Hematopoietic multipotent progenitor cell (in vitro differentiated cells): ENCODE measurements around the gene RAPGEF5. TPM values are rescaled to one million over a fixed set of nuclear protein-coding genes. Genes with fewer than 3 reads are reported as not detected.

ENCODE experiments used
- DNase-seq, 3 donors: peaks; one replicate each; pipeline ENCODE4 v3.0.0-alpha.2; 2011 to 2015; ENCODE audit warnings: low read depth in 2 of 3, low spot score in 2 of 3
- total RNA-seq: library from RNA; depleted of rRNA; stranded (reverse); fragments of >200 nt; gene quantifications from one replicate; pipeline ENCODE4 v1.2.3, GENCODE V29; 2012

RAPGEF5 gene
- total RNA-seq, 1 donor = 0.27 TPM

DNA sequence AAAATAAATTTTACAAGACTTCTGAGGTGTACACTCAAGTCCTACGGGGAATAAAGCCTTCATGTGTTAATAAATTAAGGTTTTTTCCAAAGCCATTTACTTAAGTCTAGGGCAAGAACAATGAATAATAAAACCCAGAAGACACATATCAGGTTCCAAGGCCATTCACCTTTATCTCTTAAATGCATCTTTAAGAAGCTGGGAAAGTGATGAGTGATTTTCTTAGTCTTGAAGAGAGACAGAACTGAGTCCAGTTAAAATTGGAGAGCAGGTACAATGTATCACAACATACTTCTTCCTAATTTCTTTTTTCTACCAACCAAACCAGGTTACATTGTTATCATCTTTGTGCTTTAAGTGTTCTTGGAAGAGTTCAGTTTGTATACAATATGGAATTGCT is 189.5 kb downstream of the RAPGEF5 start:
- DNase-seq = no peak

DNA sequence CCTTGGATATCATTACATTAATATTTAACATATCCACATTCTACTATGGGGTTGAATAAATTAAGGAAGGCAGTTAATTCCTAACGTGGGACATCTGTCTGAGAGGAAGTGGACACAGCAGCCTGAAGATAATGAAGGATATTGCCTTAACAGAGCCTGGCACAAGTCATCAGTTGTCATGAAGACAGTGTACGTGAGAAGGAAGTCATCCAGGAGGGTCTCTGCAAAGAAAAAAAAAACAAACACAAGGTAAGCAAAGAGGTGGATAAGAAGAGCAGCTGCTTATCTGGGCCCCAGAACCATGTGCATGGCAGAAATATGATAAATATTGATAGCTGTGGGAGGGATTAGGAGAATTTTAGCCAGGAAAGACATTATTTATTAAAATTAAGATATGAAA is 190.0 kb downstream of the RAPGEF5 start:
- DNase-seq = no peak

DNA sequence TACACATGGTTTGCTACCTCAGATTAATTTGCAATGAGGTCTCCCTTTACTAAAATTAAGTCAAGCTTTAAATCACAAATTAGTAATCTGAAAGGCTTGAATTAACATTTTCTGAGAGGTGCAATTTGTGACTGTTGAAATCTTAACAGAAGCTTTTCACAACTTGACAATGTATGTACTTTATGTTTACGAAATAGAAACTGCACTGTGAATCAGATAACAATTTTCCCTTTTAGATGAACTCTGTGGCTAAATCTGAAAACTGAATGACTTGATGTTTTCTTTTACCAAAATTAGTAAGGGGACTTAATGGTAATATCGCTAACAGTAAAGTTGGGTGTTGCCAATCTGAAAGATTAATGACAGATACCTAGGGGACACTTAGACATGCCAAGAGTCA is 197.6 kb downstream of the RAPGEF5 start:
- DNase-seq = no peak

DNA sequence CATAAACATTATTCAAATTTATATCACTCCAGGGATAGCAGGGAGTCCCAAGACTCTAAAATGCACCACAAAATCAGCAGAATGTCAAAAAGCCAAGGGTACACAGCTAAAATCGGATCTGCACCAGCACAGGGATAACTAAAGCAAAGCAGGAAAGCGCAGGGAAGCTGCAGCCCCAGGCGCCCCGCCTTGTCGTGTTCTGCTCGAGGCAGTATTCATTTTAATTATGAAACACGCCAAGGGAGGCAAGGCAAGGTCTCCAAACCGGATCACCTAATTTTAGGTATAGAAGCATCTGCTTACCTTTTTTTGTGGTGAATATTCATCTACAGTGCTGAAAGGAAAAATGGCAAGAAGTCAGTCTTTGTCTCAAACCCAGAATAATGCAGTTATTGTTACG is 199.4 kb downstream of the RAPGEF5 start:
- DNase-seq = no peak

DNA sequence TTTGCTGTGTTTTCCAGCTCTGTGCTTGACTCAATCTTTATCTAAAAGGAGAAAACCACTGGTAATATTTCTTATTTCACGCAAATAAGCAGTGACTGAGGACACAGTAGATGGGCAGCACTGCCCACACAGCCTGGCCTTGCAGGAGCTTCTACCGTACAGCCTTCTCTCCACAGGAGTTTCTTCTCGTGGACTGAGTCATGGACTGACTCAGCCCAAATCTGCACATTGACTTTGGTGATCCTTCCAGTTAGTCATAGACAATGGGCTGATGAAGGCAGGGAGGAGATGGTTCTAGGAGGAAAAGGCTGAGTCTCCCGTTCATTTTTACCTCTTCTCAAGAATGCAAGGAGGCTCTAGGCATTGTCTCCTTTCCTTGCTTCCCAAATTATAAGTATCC is 200.7 kb downstream of the RAPGEF5 start:
- no peak for DNase-seq

DNA sequence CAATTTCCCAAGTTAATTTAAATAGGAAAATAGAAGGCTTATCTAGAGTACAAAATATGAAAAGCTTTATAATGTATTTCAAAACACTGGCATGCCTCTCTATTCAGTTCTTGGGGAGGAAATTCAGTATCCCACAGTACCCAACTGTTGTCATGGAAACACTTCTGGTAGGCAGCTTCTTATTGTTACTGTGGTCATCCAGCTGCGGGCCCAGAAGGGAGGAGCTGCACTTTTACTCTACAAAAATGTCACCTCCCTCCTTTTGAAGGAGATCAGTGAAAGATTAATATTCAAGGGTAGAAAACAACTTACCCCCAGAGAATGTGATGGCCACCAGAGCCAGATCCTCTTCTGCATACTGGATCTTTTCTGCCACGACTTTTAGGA is 202.8 kb downstream of the RAPGEF5 start:
- peak in 2 of 3 donors; percentile 50 to 84 for DNase-seq

DNA sequence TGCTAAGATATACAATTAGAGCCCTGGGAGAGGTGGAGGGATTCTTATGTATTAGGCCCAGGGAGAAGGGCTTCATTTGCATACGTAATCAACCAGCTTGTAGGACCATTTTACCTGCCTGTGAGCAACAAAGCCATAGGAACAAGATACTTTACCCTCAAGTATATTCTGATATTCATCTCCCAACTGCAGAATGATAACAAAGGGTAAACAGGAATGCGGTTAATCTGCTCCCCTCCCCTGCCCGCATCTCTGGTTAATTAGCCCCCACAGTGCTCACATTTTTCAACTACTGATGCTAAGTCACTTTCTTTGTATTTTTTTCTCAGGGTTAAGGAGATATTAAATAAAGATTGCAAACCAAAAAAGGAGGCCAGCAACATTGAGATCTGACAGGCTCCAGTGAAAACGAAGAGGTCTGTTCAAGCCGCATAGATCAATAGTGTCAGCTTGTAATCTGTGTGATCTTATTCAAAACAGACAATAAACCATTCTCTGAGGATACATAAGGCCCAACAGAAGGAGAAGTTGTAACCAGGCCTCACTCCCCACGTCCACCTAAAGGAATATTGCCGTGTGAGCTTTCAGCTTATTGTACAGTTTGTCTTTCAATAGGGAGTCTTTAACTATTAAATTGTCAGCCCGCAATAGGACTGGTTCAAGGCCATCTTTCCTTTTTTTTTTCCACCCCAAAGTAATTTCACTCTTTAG is 203.4 kb downstream of the RAPGEF5 start:
- no peak for DNase-seq

DNA sequence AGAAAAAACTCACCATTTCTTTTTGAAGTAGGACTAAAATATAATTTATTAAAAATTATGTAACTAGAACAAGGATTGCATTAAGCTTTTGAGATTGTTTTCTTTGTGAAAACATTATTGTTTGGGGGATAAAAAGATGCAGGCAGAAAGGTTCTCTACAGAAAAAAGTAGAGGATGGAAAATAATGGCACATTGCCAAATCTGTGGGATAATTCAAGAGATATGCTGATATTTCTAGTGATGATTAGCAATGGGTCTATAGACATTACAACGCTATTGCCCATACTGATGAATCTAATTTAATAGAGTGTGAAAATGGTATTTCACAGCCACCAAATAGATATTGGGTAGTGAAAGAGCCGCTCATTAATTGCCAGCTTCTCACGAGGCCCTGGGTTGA is 204.3 kb downstream of the RAPGEF5 start:
- no peak for DNase-seq

DNA sequence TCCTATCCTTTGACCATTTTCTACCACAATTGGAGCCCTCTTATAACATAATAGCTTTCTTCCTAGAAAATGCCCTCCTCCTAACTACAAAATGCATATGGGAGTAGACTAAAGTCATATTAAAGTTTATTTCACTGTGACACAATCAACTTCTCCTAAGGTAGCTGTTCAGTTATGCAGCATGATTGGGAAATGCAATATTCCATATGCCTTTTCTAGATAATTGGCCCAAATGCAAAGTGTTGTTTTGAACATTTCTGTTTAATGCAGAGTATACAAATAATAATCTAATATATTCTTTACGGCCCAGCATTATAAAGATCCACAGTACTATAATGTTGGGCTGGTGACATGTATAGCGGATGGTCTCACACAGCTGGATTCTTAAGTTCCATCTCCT is 205.1 kb downstream of the RAPGEF5 start:
- DNase-seq = no peak

DNA sequence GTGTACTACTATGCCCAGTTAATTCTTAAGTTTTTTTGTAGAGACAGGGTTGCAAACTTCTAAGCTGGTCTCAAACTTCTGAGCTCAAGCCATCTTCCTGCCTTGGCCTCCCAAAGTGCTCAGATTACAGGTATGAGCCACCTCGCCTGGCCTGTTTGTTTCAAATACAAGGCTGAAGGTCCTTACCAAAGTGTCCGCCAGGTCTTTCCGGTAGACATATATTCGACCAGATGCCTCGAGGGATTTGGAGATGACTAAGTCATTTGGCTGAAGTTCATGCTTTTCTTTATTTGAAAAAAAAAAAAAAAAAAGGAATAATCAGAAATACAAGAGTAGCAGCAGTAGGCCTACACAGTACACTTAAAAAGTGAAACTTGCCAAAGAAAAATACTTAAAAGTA is 206.7 kb downstream of the RAPGEF5 start:
- DNase-seq = no peak

DNA sequence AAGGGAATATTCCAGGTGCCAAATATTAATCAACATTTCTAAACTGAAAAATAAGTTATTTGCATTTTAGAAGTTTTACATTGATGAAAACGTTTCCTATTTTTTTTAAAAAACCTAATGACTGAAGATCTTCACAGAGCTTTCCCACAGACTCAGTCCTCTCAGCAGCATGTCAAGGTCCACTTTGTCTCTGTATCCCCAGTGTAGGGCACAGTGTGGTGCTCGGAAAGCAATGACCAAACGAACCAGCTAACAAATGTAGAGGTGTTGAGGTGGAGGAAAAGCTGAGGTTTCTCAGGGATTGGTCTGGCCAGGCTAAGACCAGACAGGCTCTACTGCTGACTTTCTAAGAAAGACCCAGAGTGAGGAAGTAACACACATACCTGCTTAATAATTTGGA is 209.1 kb downstream of the RAPGEF5 start:
- DNase-seq = no peak

DNA sequence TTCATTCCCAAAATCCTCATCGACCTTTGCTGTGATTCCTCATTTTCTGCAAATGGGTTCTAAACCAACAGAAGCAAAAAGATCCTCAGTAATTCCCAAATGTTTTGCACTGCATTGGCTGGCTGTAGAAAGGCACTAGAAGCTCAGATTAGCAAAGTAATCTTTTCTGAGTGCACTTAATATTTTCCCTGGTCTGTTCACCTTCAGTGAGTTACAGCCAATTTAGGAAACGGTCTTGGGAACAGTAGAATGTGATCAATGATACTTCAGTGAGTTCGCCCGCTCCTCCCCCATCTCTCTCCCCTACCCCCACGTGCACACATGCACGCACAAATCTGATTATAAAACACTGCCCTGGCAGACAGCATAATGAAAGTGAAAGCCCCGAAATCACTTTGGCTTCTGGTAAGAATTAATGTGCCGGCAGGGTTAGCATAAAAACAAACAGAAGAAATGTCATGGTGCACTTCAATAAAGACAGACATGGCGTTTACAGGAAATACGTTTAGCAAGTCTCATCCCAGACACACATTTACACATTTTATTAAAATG is 209.9 kb downstream of the RAPGEF5 start:
- DNase-seq = peak in 1 of 3 donors; percentile 48

DNA sequence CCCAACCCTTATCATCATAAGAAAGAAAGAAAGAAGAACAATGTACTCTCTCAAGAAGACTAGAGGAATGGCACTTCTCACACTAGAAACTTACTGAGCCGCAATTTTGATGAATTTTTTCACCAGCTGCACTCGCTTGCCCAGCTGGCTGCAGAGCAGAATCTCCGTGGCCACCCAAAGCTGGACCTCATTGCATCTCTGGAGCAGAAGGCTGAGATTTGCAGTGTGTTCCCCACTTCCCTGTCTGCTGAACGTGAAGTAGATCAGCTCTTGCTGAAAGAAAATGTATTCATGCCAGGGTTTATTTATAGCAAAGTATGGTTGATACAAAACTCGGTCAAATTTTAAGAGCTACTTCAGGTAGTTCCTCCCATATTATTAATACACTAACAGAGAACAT is 212.0 kb downstream of the RAPGEF5 start:
- DNase-seq = no peak

DNA sequence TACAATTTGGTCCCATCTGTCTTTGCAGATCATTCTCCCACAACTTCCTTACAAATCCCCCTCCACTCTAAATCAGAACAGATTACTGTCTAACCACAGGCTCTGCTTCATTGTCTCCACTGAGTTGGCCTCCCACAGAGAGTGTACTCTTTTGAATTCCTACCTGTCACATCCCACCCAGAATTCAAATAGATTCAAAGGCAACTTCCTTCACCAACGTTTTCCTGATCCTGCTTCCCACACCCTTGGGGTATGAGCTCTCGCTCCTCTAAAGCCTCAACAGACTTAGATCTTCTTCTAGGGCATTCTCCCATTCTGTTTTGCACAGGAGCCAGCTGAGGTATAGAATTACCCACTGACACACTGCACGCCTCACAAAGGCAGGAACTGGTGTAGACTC is 213.5 kb downstream of the RAPGEF5 start:
- no peak for DNase-seq

DNA sequence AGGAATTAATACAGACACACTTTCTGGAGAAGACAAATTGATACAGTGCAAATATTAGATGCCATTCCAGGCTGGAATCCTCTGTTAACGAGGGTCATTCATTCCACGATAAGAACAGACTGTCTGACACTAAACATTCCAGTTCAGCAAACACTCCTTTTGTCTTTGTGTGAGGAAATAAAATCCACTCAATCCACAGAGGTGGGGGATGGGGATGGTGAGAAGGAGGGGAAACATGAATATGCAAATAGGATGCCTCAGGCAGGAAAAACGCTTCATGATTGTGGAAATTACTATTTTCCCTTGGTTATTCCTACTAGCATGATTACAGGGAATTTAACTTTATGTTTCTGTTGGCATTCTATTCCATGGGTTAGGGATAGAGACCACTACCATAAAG is 214.4 kb downstream of the RAPGEF5 start:
- no peak for DNase-seq

DNA sequence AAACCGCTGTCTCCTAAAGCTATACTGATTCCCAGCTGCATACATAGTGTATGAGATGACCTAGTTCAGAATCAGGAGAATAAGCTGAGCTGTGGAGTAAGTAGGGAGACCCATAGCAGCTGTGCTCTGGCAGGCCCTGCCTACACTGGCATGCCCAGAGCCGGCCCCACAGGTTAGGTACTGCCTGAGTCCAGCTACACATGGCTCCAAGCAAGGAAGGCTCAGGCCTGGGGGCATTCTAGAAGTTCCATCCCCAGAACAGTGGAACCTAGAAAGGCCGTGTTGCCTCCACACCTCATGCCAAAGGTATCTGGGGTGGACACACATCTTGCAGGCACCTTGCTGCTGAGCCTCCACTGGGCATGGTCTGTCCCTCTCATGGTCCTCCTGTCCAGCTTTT is 215.6 kb downstream of the RAPGEF5 start:
- DNase-seq = no peak

DNA sequence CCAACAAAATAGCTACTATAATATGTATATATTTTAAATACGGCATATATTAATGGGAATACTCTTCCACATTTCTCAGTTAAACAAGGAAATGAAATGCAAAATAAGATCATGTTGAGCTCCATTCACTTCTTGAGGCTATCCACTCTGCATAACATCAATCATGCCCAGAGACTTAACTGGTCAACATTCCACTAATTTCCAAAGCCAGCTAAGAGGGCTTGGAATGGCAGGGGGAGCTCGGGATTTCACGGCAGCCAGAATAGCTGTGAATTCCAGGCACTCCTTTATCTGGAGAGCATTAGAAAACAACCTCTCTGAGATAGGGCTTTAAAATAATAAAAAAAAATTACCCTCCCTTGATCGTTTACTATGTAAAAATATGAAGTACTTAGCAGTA is 216.4 kb downstream of the RAPGEF5 start:
- DNase-seq = no peak

DNA sequence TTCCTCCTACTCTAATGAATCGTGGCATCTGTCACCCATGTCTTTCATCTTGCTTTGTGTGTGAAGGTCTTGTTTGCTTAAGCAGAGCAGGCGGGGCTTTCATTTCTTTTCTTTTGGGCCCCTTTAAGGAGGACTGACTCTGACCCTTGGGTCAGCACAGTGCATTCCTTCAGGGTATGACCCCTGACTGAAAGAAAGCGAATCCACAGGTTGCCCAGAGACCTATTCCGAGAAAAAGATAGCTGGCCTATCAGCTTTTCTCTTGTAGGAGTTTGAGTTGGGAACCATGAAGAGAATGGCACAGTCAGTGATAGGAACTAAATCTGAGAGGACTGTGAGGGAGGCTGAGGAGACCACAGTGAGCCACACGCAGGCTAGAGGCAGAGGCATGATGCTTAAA is 218.1 kb downstream of the RAPGEF5 start:
- DNase-seq = no peak

DNA sequence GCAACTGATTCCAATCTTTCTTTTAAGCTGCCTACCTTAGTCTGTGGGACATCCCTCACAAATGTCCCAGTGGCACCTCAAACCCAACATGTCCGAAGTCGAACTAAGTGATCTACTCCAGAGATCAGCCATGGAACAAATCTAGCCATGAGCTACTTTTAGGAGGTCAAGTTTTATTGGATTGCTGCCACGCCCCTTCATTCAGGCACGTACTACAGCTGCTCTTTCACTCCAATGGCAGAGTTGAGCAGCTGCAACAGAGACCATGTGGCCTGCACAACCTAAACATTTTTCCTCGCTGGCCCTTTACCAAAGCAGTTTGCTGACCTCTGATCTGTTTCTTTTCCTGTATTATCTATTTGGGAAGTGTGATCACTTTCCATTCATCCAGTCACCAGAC is 218.8 kb downstream of the RAPGEF5 start:
- DNase-seq = no peak

DNA sequence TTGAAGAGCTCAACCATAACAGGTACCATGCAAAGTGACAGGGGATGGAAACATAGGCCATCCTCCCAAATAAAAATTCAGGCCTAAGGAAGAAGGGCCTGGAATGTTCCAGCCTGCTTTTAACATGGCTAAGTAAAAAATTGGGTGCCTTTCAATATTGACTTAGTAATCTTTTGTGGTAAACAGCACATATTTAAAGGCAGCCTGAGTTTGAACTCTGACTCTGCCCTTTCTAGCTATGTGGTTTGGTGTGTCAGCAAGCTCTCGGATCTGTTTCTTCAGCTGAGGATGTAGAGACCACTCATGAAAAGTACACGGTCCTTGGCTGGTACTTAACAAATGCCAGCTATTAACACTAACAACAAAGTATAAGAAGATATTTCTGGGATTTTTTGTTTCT is 219.5 kb downstream of the RAPGEF5 start:
- no peak for DNase-seq

DNA sequence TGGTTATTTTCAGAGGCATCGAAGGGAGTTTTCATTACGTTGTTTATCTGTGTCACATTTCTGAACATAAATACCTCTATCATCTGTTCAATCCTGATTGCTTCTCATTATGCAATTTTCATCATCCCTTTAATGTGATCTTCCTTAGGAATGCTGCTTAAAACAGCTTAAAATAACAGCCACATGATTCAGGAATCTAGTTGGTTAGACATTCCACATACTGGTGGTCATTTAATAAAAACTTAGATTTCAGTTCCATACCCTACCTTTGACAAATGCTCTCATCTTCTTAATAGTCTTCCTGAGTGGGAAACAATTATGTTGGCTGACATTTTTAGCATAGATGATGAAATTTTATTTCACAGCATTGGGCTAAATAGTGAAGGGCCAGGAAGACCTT is 219.9 kb downstream of the RAPGEF5 start:
- no peak for DNase-seq

DNA sequence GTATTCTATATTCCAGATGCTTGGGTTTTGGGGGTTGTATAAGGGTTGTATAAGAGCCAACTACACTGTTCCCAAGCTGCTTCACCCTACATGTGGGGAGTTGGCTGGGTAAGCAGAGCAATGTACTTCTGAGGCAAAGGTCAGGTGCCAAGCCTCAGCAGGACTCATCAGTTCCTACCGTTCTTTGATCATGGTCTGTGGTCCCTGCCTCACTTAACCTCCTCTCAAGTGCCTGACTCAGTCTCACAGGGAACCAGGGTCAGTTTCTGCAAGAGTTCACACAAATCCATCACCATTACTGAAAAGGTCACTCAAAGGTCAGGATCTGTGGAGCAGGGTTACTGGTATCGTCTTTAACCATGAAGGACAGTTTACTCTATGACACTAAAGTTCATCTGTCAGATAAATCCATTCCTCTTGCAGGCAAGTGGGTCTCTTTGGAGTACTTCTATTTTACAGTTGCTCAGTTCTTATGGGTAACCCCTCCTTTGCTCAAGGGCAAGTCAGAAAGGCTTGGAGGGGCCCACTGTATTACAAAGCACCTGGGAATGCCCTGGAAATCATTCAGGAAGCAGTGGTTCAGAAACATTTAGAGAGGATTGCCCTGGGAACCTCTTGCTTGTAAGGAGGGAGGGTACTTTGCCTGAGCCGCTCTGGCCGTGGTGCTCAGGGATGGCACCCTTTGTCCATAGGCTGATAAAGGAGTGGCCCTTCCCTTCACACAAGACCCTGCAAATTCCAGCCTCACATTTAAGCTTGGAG is 227.0 kb downstream of the RAPGEF5 start:
- DNase-seq = no peak
